ENCODE results near the gene CACNA2D1.

CACNA2D1 gene

GRCh38 chr7:81908220-81908619 lies 535.4 kb downstream of the CACNA2D1 start:
- intact Hi-C loops (cut with DNase I) = no loop called here
- no peak for DNase-seq

GRCh38 chr7:81903115-81903514 lies 540.5 kb downstream of the CACNA2D1 start:
- no peak for DNase-seq
- intact Hi-C loops (cut with DNase I) = no loop called here

- intact Hi-C loops (cut with DNase I) = no loop called here
Observed at GRCh38 chr7:81902536-81902935, 541.0 kb downstream of the CACNA2D1 start.

More at GRCh38 chr7:81902536-81902935, 541.0 kb downstream of the CACNA2D1 start:
- no peak for DNase-seq

Data from head of caudate nucleus (tissue), 42 donors.